IMR-90 (cell line): ENCODE measurements around the gene BCL2. TPM values are rescaled to one million over a fixed set of nuclear protein-coding genes. Genes with fewer than 3 reads are reported as not detected.

Experiments used
- ATAC-seq: fragments of 200-7000 bp; cut with Tn5 transposase; 2 replicates; pipeline ENCODE4 v1.9.1; 2020; ENCODE audit warnings: low read depth, mild to moderate bottlenecking, moderate library complexity
- BruUV-seq: library from RNA; stranded (reverse); fragments of 400-500 nt; replicated peaks from 2 replicates; lab custom pipeline; 2021; lab: Mats Ljungman, UMichigan
- CTCF ChIA-PET: fragments of 300-600 bp; formaldehyde crosslinking; extraction: SDS; loops from one replicate; lab custom pipeline; 2021; ENCODE audit warnings: antibody characterized with exemption; lab: Yijun Ruan, JAX
- POLR2A ChIA-PET: fragments of 300-600 bp; sonication (Branson Sonifier 250); formaldehyde crosslinking; loops from one replicate; lab custom pipeline; 2022; ENCODE audit warnings: antibody characterized with exemption; ENCODE audit not compliant: unreplicated experiment; lab: Charles Lee
- DNase-seq: peaks from one replicate; pipeline ENCODE4 v3.0.0; 2013
- H2AFZ ChIP-seq: replicated peaks from 2 replicates; pipeline ENCODE3; 2013; ENCODE audit warnings: low read length, mild to moderate bottlenecking; ENCODE audit not compliant: poor library complexity
- H2AK5ac ChIP-seq: 2 replicates; pipeline ENCODE4 v1.6.1; 2013; ENCODE audit warnings: low read depth, low read length, inconsistent platforms
- H2AK9ac ChIP-seq: replicated peaks from 2 replicates; pipeline ENCODE3; 2013; ENCODE audit warnings: mild to moderate bottlenecking, low read depth, low read length, moderate library complexity; ENCODE audit not compliant: poor library complexity
- H2BK120ac ChIP-seq: 2 replicates; pipeline ENCODE4 v1.6.1; 2013; ENCODE audit warnings: low read depth, low read length, inconsistent platforms
- H2BK15ac ChIP-seq: 3 replicates; pipeline ENCODE4 v1.6.1; 2013; ENCODE audit warnings: low read depth, low read length, inconsistent platforms
- H2BK20ac ChIP-seq: 2 replicates; pipeline ENCODE4 v1.6.1; 2013; ENCODE audit warnings: low read depth, mild to moderate bottlenecking, inconsistent platforms, low read length, moderate library complexity
- H2BK5ac ChIP-seq: 2 replicates; pipeline ENCODE4 v1.6.1; 2013; ENCODE audit warnings: mild to moderate bottlenecking, low read depth, low read length, inconsistent platforms; ENCODE audit not compliant: poor library complexity, severe bottlenecking
- H3K14ac ChIP-seq: replicated peaks from 2 replicates; pipeline ENCODE4 v1.6.1; 2013; ENCODE audit warnings: low read depth, low read length, inconsistent platforms
- H3K18ac ChIP-seq: 2 replicates; pipeline ENCODE4 v1.6.1; 2013; ENCODE audit warnings: low read depth, low read length, control low read depth
- H3K23ac ChIP-seq: 2 replicates; pipeline ENCODE4 v1.6.1; 2013; ENCODE audit warnings: low read depth, low read length, inconsistent platforms
- H3K27ac ChIP-seq: 2 replicates; pipeline ENCODE4 v1.5.1; 2013; ENCODE audit warnings: mild to moderate bottlenecking, control low read depth, low read length; ENCODE audit not compliant: insufficient read depth
- H3K27me3 ChIP-seq: 2 replicates; pipeline ENCODE4 v1.6.1; 2013; ENCODE audit warnings: low read length; ENCODE audit not compliant: control insufficient read depth, insufficient read depth
- H3K36me3 ChIP-seq: 2 replicates; pipeline ENCODE4 v1.6.1; 2013; ENCODE audit warnings: low read length, mixed read lengths; ENCODE audit not compliant: control insufficient read depth, insufficient read depth
- H3K4ac ChIP-seq: 2 replicates; pipeline ENCODE4 v1.6.1; 2013; ENCODE audit warnings: low read depth, low read length, inconsistent platforms
- H3K4me1 ChIP-seq: 2 replicates; pipeline ENCODE4 v1.6.1; 2013; ENCODE audit warnings: low read length, mixed read lengths; ENCODE audit not compliant: control insufficient read depth, insufficient read depth
- H3K4me2 ChIP-seq: 2 replicates; pipeline ENCODE4 v1.6.1; 2013; ENCODE audit warnings: low read depth, mild to moderate bottlenecking, control low read depth, low read length, moderate library complexity
- H3K4me3 ChIP-seq: 2 replicates; pipeline ENCODE4 v1.5.1; 2013; ENCODE audit warnings: low read depth, mild to moderate bottlenecking, control low read depth, low read length, moderate library complexity; ENCODE audit not compliant: insufficient read depth
- H3K56ac ChIP-seq: 2 replicates; pipeline ENCODE4 v1.6.1; 2013; ENCODE audit warnings: low read length, inconsistent platforms; ENCODE audit not compliant: insufficient read depth; ENCODE audit errors: extremely low read depth
- H3K79me1 ChIP-seq, 2 experiments: 2 replicates each; pipeline ENCODE4 v1.6.1; 2013; ENCODE audit warnings: low read length in 2 of 2, inconsistent platforms in 1 of 2, low read depth in 1 of 2
- H3K9ac ChIP-seq: 2 replicates; pipeline ENCODE4 v1.6.1; 2013; ENCODE audit warnings: low read depth, low read length, control low read depth
- H3K9me1 ChIP-seq: 2 replicates; pipeline ENCODE4 v1.6.1; 2013; ENCODE audit warnings: low read length, inconsistent platforms; ENCODE audit not compliant: insufficient read depth
- H3K9me3 ChIP-seq: 2 replicates; pipeline ENCODE4 v1.6.1; 2013; ENCODE audit warnings: low read length; ENCODE audit not compliant: control insufficient read depth, insufficient read depth
- H4K20me1 ChIP-seq: 2 replicates; pipeline ENCODE4 v1.6.1; 2013; ENCODE audit warnings: low read length, inconsistent platforms; ENCODE audit not compliant: insufficient read depth
- H4K5ac ChIP-seq: 2 replicates; pipeline ENCODE4 v1.6.1; 2013; ENCODE audit warnings: mild to moderate bottlenecking, low read depth, low read length, control low read depth
- H4K8ac ChIP-seq, 2 experiments: 2 replicates each; pipeline ENCODE4 v1.6.1; 2013; ENCODE audit warnings: low read depth in 2 of 2, low read length in 2 of 2, control low read depth in 1 of 2, inconsistent platforms in 1 of 2
- H4K91ac ChIP-seq: 2 replicates; pipeline ENCODE4 v1.6.1; 2013; ENCODE audit warnings: low read depth, low read length, inconsistent platforms; ENCODE audit not compliant: insufficient read depth
- BHLHE40 ChIP-seq: fragments of 150-350 bp; IDR thresholded peaks from 2 replicates; pipeline ENCODE4 v1.6.1; 2016; ENCODE audit warnings: mild to moderate bottlenecking, low read depth, low read length
- CEBPB ChIP-seq: IDR thresholded peaks from 2 replicates; pipeline ENCODE4 v1.6.1; 2012; ENCODE audit warnings: low read depth, low read length, improper control_type of control experiment
- CHD1 ChIP-seq: IDR thresholded peaks from 2 replicates; pipeline ENCODE4 v1.6.1; 2012; ENCODE audit warnings: low read depth, low read length, improper control_type of control experiment
- ELK1 ChIP-seq: fragments of 150-350 bp; IDR thresholded peaks from 2 replicates; pipeline ENCODE4 v1.6.1; 2016; ENCODE audit warnings: low read depth, mild to moderate bottlenecking, low read length, moderate library complexity, borderline replicate concordance
- FOS ChIP-seq: fragments of 150-350 bp; IDR thresholded peaks from 2 replicates; pipeline ENCODE4 v1.6.1; 2016; ENCODE audit warnings: low read depth, low read length
- MAFK ChIP-seq: IDR thresholded peaks from 2 replicates; pipeline ENCODE4 v1.6.1; 2012; ENCODE audit warnings: low read depth, low read length, improper control_type of control experiment
- MAZ ChIP-seq: IDR thresholded peaks from 2 replicates; pipeline ENCODE4 v1.6.1; 2012; ENCODE audit warnings: low read depth, mild to moderate bottlenecking, low read length, improper control_type of control experiment, moderate library complexity, borderline replicate concordance
- MXI1 ChIP-seq: IDR thresholded peaks from 2 replicates; pipeline ENCODE4 v1.6.1; 2012; ENCODE audit warnings: low read depth, mild to moderate bottlenecking, low read length, moderate library complexity, borderline replicate concordance
- NFE2L2 ChIP-seq: fragments of 150-350 bp; IDR thresholded peaks from 2 replicates; pipeline ENCODE4 v1.6.1; 2016; ENCODE audit warnings: low read depth, mild to moderate bottlenecking, low read length
- POLR2A ChIP-seq: IDR thresholded peaks from 2 replicates; pipeline ENCODE4 v1.6.1; 2012; ENCODE audit warnings: mild to moderate bottlenecking, low read depth, low read length
- RAD21 ChIP-seq: IDR thresholded peaks from 2 replicates; pipeline ENCODE4 v1.6.1; 2012; ENCODE audit warnings: low read length, improper control_type of control experiment
- RCOR1 ChIP-seq: IDR thresholded peaks from 2 replicates; pipeline ENCODE4 v1.6.1; 2012; ENCODE audit warnings: mild to moderate bottlenecking, low read length, improper control_type of control experiment; ENCODE audit not compliant: insufficient replicate concordance
- RFX5 ChIP-seq: IDR thresholded peaks from 2 replicates; pipeline ENCODE4 v1.8.0; 2012; ENCODE audit warnings: low read depth, mild to moderate bottlenecking, low read length, moderate library complexity
- SMC3 ChIP-seq: fragments of 150-350 bp; IDR thresholded peaks from 2 replicates; pipeline ENCODE4 v1.6.1; 2016; ENCODE audit warnings: low read depth, mild to moderate bottlenecking, antibody characterized with exemption, low read length, moderate library complexity
- WGBS, 2 experiments: methylation state at CpG; one replicate each; pipeline versions ENCODE4 v1.1.5 to v1.1.7; 2013; ENCODE audit warnings: missing lambda C conversion rate in 2 of 2; ENCODE audit not compliant: insufficient read length in 1 of 2; ENCODE audit errors: extremely low coverage in 2 of 2; 5-methylcytosine and 5-hydroxymethylcytosine counted together
- dilution Hi-C: fragments of 300-500 bp; cut with HindIII; formaldehyde crosslinking; loops from one replicate; pipeline ENCODE4 v1.14.3; 2018; ENCODE audit warnings: low sequenced_read_pairs; ENCODE audit not compliant: unreplicated experiment
- in situ Hi-C: fragments of 300-500 bp; cut with MboI; formaldehyde crosslinking; loops from 3 replicates; pipeline ENCODE4 v1.14.3; 2019; ENCODE audit warnings: low sequenced_read_pairs, inconsistent platforms, mixed read lengths
- intact Hi-C: fragments of 100-400 bp; cut with micrococcal nuclease; formaldehyde crosslinking; loops from 2 replicates; pipeline ENCODE4 v1.10.0; 2022
- polyA plus RNA-seq, 3 experiments: library from polyadenylated mRNA; depleted of rRNA; stranded (reverse); fragments of >200 nt; gene quantifications; 2 replicates each; pipeline ENCODE4 v1.2.3, GENCODE V29; 2012; ENCODE audit warnings: low replicate concordance in 1 of 3
- total RNA-seq: library from RNA; depleted of rRNA; stranded (reverse); fragments of >200 nt; gene quantifications from 2 replicates; pipeline ENCODE4 v1.2.3, GENCODE V29; 2012
- TF ChIP-seq, protein P1 (sequence below): conservative IDR thresholded peaks from 2 replicates; pipeline ENCODE4 v1.5.1; 2012; ENCODE audit warnings: mild to moderate bottlenecking, low read depth, low read length, improper control_type of control experiment
- TF ChIP-seq, protein P2 (sequence below): fragments of 150-350 bp; IDR thresholded peaks from 2 replicates; pipeline ENCODE4 v1.6.1; 2017; ENCODE audit warnings: mild to moderate bottlenecking, antibody characterized with exemption, low read length, low read depth

BCL2 gene
- total and polyA plus RNA-seq, 2 of the 4 experiments (the other 2 are of a cell fraction) = 0.24 to 0.54 TPM

DNA sequence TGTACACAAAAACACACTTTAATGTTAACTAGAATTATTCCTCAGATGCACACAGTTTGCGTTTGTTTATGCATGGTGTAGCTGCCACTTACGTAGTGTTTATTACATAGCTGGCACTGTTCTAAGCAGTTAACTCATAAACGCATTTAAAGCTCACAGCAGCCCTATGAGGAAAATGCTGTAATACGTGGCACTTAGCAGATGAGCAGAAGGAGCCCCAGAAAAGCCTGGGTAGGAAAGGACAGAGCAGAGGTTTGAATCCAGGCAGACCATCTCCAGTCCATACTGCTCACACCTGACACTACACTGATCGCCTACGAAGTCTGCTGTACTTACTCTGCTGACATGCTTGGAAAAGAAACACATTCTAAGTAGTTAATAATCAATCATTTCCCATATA, 66.6 kb downstream of the BCL2 start:
- Histone ChIP-seq H3K4me2 (peak overlapping the region; percentile 83; the same call in 1 of the 2 replicates), H2AFZ (no peak overlapping the region), H3K27me3 (peaks cover 21% of the 10 kb centered on the region), H3K4me3 (no peak overlapping the region), H2BK20ac (no peak overlapping the region), H3K9me3 (no peaks in the 10 kb centered on the region), H2BK15ac (no peak overlapping the region), H4K5ac (no peak overlapping the region), H2AK9ac (no peak overlapping the region), H4K91ac (no peak overlapping the region), H4K8ac (no peak overlapping the region), H3K79me1 (no peaks in the 10 kb centered on the region), H2BK5ac (no peak overlapping the region), H3K4me1 (peaks cover 5% of the 10 kb centered on the region), H3K27ac (peak overlapping the region; percentile 50; the same call in 1 of the 2 replicates), H3K9ac (no peak overlapping the region), H3K4ac (no peak overlapping the region; the same call in 1 of the 2 replicates), H2AK5ac (no peak overlapping the region; the same call in 1 of the 2 replicates), H3K56ac (no peak overlapping the region), H3K23ac (no peak overlapping the region), H3K14ac (no peak overlapping the region), H3K18ac (no peak overlapping the region), H2BK120ac (no peak overlapping the region), H3K9me1 (no peaks in the 10 kb centered on the region), H3K36me3 (no peaks in the 10 kb centered on the region), H4K20me1 (no peaks in the 10 kb centered on the region)
- dilution Hi-C loops = no loop called here
- BruUV-seq = no TSS peak
- ChIA-PET CTCF (no interaction called here), POLR2A (no interaction called here)
- DNase-seq (no peak), ATAC-seq (peak; percentile 52)
- intact Hi-C loops = loop anchor here (5.0 kb wide), 1 partner anchor 69 kb away; no protein-coding TSS in a partner anchor
- in situ Hi-C loops = no loop called here
- no CpG with 5 or more reads among the region's 6 CpGs for WGBS, 2 experiments
- TF ChIP-seq RFX5 (no peak), CEBPB (no peak), MXI1 (no peak), ELK1 (no peak), RAD21 (no peak), BHLHE40 (no peak), SMC3 (no peak), NFE2L2 (no peak), MAFK (no peak), MAZ (no peak), FOS (no peak), CHD1 (no peak), POLR2A (no peak), RCOR1 (no peak)
- TF ChIP-seq, protein P1, sequence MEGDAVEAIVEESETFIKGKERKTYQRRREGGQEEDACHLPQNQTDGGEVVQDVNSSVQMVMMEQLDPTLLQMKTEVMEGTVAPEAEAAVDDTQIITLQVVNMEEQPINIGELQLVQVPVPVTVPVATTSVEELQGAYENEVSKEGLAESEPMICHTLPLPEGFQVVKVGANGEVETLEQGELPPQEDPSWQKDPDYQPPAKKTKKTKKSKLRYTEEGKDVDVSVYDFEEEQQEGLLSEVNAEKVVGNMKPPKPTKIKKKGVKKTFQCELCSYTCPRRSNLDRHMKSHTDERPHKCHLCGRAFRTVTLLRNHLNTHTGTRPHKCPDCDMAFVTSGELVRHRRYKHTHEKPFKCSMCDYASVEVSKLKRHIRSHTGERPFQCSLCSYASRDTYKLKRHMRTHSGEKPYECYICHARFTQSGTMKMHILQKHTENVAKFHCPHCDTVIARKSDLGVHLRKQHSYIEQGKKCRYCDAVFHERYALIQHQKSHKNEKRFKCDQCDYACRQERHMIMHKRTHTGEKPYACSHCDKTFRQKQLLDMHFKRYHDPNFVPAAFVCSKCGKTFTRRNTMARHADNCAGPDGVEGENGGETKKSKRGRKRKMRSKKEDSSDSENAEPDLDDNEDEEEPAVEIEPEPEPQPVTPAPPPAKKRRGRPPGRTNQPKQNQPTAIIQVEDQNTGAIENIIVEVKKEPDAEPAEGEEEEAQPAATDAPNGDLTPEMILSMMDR = no peak
- TF ChIP-seq, protein P2, sequence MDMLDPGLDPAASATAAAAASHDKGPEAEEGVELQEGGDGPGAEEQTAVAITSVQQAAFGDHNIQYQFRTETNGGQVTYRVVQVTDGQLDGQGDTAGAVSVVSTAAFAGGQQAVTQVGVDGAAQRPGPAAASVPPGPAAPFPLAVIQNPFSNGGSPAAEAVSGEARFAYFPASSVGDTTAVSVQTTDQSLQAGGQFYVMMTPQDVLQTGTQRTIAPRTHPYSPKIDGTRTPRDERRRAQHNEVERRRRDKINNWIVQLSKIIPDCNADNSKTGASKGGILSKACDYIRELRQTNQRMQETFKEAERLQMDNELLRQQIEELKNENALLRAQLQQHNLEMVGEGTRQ = no peak
